Measurements from ENCODE around the gene TRIM59. TPM values are rescaled to one million over a fixed set of nuclear protein-coding genes. Genes with fewer than 3 reads are reported as not detected.

The TRIM59 gene
- total RNA-seq, 4 donors from 2014 or later, result 0.32 to 1.6 (median 1.4) TPM

- DNase-seq (ENCODE audit: low spot score), result peak; percentile 29
- TF ChIP-seq, protein P1, sequence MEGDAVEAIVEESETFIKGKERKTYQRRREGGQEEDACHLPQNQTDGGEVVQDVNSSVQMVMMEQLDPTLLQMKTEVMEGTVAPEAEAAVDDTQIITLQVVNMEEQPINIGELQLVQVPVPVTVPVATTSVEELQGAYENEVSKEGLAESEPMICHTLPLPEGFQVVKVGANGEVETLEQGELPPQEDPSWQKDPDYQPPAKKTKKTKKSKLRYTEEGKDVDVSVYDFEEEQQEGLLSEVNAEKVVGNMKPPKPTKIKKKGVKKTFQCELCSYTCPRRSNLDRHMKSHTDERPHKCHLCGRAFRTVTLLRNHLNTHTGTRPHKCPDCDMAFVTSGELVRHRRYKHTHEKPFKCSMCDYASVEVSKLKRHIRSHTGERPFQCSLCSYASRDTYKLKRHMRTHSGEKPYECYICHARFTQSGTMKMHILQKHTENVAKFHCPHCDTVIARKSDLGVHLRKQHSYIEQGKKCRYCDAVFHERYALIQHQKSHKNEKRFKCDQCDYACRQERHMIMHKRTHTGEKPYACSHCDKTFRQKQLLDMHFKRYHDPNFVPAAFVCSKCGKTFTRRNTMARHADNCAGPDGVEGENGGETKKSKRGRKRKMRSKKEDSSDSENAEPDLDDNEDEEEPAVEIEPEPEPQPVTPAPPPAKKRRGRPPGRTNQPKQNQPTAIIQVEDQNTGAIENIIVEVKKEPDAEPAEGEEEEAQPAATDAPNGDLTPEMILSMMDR (IDR thresholded peaks at IDR 0.05), result no peak
- peak; percentile 4 for ATAC-seq (ENCODE audit: low FRiP score)
Measured at GRCh38 chr3:160400030-160400701, 49.4 kb downstream of the TRIM59 start.

DNA sequence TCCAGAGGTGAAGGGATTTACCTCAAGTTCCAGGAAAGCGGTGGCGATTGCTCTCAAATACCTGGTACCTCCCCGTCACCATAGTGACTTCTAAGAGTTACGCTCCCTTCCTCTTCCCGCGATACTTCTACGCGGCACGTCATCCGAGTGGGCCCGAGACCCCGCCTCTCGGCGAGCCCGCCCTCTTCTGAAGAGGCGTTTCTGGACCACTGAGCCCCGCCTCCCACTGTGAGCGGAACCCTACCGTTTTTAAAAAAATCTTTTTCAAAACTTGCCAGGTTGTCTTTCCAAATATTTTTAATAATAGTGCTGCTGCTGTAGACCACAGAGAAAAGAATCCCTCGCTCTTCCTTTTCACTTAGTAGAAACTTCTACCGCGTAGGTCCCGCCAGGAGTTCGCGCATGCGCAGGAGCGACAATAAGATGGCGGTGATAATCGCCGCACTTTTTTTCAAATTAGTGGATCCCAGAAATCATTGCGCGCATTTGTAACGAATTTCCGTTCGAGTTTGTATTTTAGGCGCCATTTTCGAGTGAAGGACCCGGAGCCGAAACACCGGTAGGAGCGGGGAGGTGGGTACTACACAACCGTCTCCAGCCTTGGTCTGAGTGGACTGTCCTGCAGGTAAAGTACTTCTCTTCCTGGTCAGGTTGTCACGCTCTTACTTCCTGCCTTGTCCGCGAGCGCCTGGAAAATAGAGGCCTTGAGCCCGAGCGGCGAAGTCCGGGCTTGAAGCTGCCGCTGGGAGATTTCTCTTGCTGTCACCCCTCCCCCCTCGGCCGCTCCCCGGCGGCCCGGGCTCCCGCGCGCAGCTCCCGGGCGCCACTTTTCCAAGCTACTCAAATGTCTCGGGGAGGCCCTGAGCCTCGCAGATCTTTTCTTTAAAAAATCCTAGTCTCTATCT is 50.2 kb downstream of the TRIM59 start, which contains the start of the genes IFT80 and SMC4:
TSS of gene IFT80 (minus strand) at position 101 of the 905 bp plus-strand sequence. CDS start 14,625 bp downstream, outside the sequence.
TSS of gene SMC4 (plus strand) at position 526 of the 905 bp plus-strand sequence. CDS start 1,177 bp downstream, outside the sequence.
- TF ChIP-seq, protein P1 (IDR thresholded peaks at IDR 0.05), result no peak
- peak; percentile 98 for ATAC-seq (ENCODE audit: low FRiP score)
- DNase-seq (ENCODE audit: low spot score), result peak; percentile 88

DNA sequence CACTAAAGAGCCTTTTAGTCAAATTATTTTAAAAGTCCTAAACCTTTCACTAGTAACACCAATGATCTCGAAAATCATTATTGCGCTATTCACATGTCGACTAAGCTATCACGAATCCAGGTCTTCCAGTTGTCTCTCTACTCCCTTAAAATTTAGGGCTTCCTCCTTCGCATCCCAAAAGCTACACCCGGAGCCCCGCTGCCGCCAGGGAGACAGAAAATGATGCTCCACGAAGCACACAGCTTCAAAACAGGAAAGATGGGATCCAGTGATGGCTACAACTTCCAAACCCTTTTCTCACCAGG is 50.8 kb downstream of the TRIM59 start:
- DNase-seq (ENCODE audit: low spot score), result no peak
- ATAC-seq (ENCODE audit: low FRiP score), result peak; percentile 24
- TF ChIP-seq, protein P1 (IDR thresholded peaks at IDR 0.05), result no peak

DNA sequence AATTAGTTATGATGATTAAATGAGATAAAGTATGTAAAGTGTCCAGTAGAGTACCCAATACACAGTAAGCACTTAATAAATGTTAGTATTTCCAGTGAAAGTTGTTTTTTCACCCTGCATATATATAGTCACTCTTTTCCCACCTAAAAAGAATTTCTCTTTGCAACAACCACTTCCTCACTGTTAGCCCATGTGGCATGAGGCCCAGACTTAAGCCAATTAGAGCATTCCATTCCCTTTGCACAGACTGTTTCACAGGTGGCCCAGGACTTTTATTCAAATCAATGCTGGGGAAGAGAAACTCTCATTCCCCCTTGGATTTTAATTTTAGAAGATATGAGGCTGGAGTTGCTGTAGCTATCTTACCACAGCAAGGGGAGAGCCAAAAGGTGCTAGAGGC is 54.3 kb downstream of the TRIM59 start:
- no peak for DNase-seq (ENCODE audit: low spot score)
- no peak for ATAC-seq (ENCODE audit: low FRiP score)

DNA sequence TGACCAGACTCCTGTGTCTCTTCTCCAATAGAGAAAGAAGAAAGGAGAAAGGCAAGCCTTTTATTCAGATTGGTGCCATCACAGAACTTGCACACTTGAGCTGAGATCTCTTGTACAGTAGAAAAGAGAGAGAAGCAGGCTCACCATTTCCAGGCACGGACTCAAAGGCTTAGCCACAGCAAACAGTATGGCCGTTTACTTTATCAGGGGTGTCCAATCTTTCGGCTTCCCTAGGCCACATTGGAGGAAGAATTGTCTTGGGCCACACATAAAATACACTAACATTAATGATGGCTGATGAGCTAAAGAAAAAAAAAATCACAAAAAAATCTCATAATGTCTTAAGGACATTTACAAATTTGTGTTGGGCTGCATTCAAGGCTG is 55.6 kb downstream of the TRIM59 start:
- TF ChIP-seq, protein P1 (IDR thresholded peaks at IDR 0.05), result no peak
- no peak for ATAC-seq (ENCODE audit: low FRiP score)
- no peak for DNase-seq (ENCODE audit: low spot score)

More for the DNA sequence above, 54.3 kb downstream of the TRIM59 start:
- TF ChIP-seq, protein P1 (IDR thresholded peaks at IDR 0.05), result no peak

- TF ChIP-seq, protein P1 (IDR thresholded peaks at IDR 0.05), result no peak
- ATAC-seq (ENCODE audit: low FRiP score) (no peak), DNase-seq (ENCODE audit: low spot score) (no peak)
Measured at GRCh38 chr3:160393346-160394008, 56.1 kb downstream of the TRIM59 start.

Data from omental fat pad (tissue), 4 donors.